Stimulated activated CD4-positive, alpha-beta T cell treated with anti-CD3 and anti-CD28 coated beads, Interleukin-2, amount 100 ng/mL, for 4 hours (primary cell): ENCODE measurements around the gene SOX21.

Experiments used
- DNase-seq: peaks from one replicate; pipeline ENCODE4 v3.0.0-alpha.2; 2020; ENCODE audit warnings: low read depth

Gene SOX21

DNA sequence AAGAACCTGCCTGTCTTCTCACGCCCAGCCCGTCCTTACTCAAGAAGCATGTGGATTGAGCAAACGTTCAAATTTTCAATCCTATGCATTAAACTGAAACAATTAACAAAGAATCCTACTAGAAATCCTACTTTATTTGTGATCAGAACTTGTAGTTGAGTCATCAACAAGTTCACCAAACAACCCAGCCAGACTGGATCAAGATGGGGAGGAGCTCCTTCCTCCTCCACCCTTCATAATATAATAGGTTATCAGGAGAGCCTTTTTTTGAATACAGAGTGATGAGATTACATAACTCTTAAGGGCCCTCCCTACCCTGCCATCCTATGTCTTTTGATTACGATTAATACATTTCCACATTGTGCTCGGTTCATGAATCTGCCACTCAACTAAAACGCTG lies 32.7 kb downstream of the SOX21 start:
- no peak for DNase-seq

DNA sequence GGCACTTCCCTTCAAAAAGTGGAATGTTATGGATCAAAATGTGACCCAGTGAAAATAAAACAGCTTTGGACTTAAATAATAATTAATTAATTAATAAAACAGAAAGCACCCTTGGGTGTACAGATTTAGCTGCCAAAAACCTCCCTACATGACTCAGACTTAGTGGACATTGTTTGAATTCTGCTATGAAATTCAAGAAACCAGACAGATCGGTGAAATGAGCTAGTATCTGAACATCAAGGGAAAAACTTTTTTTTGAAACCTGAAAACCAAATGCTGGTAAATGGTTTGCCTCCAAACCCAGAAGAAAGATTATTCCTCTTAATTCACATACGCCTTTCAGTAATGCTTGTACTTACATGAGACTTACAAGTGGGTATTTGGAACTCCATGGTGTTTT lies 33.5 kb downstream of the SOX21 start:
- DNase-seq: no peak

DNA sequence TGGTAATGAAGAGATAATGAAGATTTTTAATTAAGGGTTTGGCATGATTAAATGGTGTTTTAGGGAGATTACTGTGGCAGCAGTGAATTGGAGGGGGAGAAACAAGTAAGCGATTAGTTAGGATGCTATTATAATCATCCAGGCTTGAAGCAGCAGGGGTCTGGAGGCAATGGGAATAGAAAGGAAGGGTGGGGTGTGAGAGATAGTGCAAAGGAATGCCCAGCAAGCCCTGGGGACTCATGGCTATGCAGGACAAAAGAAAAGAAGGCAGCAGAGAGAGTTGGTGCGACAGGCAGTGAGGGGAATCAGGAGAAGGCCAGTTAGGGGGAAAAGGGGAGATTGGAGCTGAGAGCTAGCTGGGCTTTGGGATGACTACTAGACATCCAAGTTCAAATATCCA lies 34.5 kb downstream of the SOX21 start:
- no peak for DNase-seq

DNA sequence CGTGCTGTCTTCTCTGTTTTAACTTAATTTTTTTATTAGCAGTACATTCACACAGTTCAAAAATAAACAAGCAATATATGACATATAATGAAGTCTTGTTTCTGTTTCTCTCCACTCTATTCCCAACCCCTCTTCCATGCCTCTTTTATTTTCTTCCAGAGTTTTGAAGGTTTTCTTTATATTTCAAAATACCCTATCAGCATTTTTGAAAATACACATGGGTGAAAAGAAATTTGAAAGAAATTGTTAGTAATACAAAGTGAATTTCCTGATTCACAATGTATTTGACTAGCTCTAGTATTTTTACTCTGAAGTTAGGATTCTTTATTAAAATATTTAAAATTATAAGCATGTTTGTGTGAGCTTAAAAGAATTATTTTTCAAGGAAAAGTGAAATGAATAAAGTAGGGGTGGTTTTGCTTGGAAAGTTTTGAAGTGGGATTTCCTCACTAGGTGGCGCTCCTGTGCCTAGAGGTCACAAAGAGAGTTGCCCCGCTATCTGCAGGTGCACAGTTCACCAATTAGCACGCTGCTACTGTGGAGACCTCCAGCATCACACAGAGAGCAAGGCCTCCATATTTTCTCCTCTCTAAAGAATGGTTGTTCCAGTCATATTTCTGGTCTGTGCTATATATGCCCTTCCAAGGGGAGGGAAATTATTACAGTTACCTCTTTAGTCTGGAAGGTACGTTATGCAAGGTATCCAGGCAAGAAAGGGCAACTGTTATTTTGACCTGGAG lies 37.6 kb downstream of the SOX21 start:
- peak; percentile 35 for DNase-seq

DNA sequence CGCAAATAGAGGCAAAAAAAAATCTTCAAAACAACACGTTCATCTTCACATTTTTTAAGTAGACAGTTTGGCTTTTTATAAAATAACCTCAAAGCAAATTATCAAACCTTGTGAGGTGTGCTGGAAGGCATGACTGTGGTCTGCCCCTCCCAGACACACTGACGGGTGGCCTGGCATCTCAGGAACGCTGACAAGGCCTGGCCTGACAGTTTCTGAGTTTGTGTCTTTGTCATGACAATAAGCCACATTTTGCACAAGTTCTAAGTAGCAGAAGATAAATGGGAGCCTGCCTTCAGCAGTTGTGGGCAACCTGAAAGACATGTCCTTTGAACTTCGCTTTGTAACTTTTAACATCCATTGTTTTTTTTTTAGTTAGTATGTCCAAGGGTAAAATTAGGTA lies 38.5 kb downstream of the SOX21 start:
- DNase-seq: no peak

DNA sequence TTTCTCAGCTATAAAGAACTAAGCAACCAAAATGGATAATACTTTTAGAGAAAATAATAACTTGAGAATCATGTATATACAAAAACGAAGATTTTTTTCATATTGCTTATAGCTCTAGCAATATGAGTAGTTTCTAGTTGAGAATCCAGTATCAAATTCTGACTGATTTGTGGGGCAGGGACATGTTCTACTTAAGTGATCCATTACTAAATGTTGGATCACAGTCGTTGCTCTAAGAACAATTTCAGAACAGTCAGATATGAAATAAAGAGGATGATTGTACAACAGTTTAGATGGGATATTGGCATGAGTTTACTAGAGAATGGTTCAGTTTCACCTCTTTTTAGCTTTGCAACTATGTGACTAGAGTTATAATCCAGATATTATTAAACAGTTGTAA lies 39.9 kb downstream of the SOX21 start:
- no peak for DNase-seq

DNA sequence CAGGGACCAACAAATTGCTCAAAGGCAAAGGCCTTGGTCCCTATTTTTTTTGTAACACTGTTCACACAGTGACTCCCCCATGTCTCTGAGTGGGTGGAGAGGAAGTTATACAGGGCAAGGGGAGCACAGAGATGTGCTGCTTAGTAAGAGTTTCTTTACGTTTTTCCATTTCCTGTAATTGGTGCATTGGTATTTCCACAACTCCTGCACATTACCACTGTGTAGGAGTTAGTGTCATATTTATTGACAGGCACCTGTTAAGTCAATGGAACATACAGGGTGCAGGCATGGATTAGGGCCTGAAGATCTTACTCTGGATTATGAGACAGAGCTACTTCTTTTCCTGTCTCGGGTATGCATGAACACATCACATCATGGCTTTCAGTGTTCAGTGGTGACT lies 45.2 kb downstream of the SOX21 start:
- DNase-seq: peak; percentile 25

DNA sequence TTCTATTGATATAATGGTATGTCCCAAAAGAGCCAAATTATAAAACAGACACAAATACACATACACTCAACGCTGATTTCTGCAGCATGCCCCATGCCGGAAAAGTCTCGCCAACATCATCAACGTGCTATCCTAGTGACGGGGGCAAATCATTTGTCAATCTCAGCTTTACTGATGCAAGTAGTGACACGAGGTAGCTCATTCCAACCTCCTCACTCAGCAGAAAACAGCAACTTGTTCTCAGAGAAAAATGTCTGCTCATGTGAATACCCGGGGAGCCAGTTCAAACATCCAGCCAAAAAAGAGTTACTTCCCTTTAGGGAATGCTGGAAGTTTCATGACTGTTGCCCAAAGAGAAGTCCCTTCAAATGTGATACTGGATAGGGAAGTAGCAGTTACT lies 46.3 kb downstream of the SOX21 start:
- DNase-seq: no peak

DNA sequence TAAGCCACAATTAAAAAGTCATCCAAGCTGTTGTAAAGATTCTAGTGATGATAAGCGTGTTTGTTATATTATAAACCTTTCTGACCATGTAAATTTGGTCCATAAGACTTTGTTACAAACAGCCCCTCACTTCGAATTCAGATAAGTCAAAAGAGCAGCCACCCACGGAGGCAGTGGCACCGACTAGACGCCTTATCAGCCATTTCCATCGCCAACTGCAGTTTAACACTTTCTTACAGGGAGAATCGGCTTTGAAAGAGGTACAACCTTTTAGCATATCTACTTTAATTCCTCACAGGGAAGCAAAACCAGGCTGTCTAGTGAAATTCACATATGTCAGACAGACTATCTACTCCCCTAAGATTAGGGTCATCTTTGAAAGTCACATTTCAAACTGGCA lies 47.5 kb downstream of the SOX21 start:
- no peak for DNase-seq

DNA sequence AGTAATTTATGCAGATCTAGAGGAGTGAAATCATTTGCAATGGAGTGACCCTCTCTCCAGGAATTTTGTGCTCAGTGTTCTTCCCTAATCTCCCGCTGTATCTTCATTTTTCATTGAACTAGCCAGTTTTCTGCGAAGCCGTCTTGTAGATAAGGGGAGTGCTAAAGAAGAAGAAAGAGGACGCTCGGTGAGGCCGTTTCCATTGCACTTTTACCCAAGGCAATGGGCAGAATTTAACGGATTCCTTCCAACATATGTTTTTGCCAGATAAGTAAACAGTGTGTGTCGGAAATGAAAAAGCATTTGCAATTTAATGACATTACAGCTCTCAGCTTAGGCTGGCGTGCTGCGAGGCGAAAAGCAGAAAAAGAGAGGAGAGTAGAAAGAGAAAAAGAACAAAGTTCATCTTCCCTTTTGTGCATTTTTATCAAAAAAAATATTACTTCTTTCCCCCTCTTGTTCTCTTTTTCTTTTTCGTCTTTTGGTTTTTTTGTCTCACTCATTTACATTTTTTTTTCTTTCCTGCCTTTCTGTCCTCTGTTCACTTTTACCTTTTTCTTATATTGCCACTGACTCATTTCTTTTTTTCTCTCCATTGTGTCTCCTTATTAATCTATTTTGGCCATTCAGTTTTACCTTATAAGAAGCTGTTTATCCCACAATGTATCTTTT lies 49.9 kb downstream of the SOX21 start:
- no peak for DNase-seq

DNA sequence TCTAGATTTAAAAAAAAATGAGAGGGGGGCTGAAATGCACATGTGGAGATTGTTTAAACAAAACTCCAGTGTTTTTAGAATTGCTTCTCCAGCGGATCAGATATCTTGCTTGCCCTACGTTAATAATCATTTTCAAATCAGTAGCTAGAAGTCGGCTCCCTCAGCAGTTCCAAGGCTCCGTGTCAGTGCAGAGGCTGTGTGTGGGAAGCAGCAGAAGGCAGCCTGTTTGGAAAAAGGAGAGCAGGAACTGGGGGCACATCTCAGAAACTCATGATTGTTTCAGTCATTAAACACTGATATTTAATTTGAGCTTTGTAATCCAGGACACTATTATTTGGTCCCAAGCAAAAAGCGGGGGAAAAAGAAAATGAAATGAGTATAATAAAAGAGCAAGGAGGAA lies 50.9 kb downstream of the SOX21 start:
- DNase-seq: no peak

DNA sequence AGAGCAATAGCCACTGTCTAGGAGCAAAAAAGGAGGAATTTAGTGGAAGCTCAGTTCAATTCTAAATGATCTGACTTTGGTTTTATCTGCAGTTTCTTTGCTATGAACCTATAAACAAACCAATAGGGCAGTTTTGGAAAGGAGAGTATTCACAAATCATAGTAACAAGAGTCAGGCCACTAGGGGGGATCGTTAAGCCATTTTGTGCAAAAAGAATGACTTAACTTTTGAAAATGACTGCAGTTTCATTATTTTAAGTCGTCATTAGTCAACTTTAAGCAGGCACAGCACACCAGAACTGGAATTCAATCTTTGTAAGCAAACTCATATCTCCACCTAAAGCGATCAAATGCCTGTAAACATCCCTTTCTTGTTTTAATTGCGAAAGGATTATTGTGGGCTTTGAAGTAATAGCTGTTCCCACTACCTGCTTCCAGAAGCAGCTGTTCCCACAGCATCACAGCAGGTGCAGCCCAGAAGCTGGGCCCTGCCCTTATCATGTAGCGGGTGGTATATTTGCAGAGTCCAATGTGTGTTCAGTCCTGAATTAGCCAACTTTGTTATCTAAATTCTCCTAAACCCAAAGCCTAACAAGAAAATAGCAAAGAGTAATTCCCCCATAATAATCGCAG lies 51.5 kb downstream of the SOX21 start:
- no peak for DNase-seq
